HEK293 (cell line): ENCODE results near the gene UGT2A1.
A peak's percentile ranks its signal among the peaks of the same experiment; 100 is the strongest.

Source experiments
- CTCF ChIA-PET: fragments of 350-600 bp; formaldehyde crosslinking; extraction: SDS; loops from one replicate; lab custom pipeline; 2021; ENCODE audit warnings: antibody characterized with exemption; lab: Yijun Ruan, JAX
- POLR2A ChIA-PET: fragments of 300-600 bp; formaldehyde crosslinking; extraction: SDS; loops from one replicate; lab custom pipeline; 2020; ENCODE audit warnings: antibody characterized with exemption, inconsistent platforms; lab: Yijun Ruan, JAX
- H3K27ac ChIP-seq: fragments of 200-500 bp; sonication (Bioruptor generic); 2 replicates; pipeline ENCODE4 v1.5.1; 2014; ENCODE audit warnings: low read depth, low read length, control low read depth, inconsistent platforms; ENCODE audit errors: extremely low read depth
- H3K36me3 ChIP-seq, 2 experiments: fragments of 200-500 bp in 1 of 2; sonication (Bioruptor generic) in 1 of 2; 1 replicate in 1 of 2; 2 replicates in 1 of 2; pipeline ENCODE4 v1.5.1; 2014 to 2017; ENCODE audit warnings: inconsistent platforms in 2 of 2, low read length in 2 of 2; ENCODE audit not compliant: control insufficient read depth in 2 of 2, insufficient read depth in 1 of 2
- H3K4me1 ChIP-seq: fragments of 200-500 bp; sonication (Bioruptor generic); 2 replicates; pipeline ENCODE4 v1.5.1; 2014; ENCODE audit warnings: mild to moderate bottlenecking, low read length, inconsistent platforms; ENCODE audit not compliant: control insufficient read depth, insufficient read depth
- H3K4me3 ChIP-seq: 2 replicates; pipeline ENCODE4 v1.5.1; 2011; ENCODE audit warnings: low read depth, mild to moderate bottlenecking, control low read depth, low read length, moderate library complexity
- H3K9me3 ChIP-seq: fragments of 200-500 bp; sonication (Bioruptor generic); 2 replicates; pipeline ENCODE4 v1.5.1; 2014; ENCODE audit warnings: low read depth, low read length, inconsistent platforms; ENCODE audit not compliant: control insufficient read depth, insufficient read depth
- INSM2 ChIP-seq: fragments of 450-650 bp; formaldehyde crosslinking; IDR thresholded peaks from 2 replicates; pipeline ENCODE4 v1.5.1; 2016; ENCODE audit warnings: missing biosample characterization, missing genetic modification characterization
- KLF10 ChIP-seq: fragments of 450-650 bp; IDR thresholded peaks from 2 replicates; pipeline ENCODE4 v1.5.1; 2018; ENCODE audit warnings: missing biosample characterization, mild to moderate bottlenecking, missing genetic modification characterization
- KLF7 ChIP-seq: fragments of 450-650 bp; formaldehyde crosslinking; IDR thresholded peaks from 2 replicates; pipeline ENCODE4 v1.5.1; 2016; ENCODE audit warnings: missing biosample characterization, missing genetic modification characterization, borderline replicate concordance
- OSR2 ChIP-seq: fragments of 450-650 bp; formaldehyde crosslinking; IDR thresholded peaks from 2 replicates; pipeline ENCODE4 v1.5.1; 2016; ENCODE audit warnings: missing biosample characterization, missing genetic modification characterization
- OVOL3 ChIP-seq: fragments of 450-650 bp; formaldehyde crosslinking; IDR thresholded peaks from 2 replicates; pipeline ENCODE4 v1.5.1; 2016; ENCODE audit warnings: missing biosample characterization, missing genetic modification characterization
- SCRT1 ChIP-seq: fragments of 450-650 bp; formaldehyde crosslinking; IDR thresholded peaks from 2 replicates; pipeline ENCODE4 v1.5.1; 2016; ENCODE audit warnings: missing biosample characterization, missing genetic modification characterization, borderline replicate concordance
- YY1 ChIP-seq: fragments of 450-650 bp; formaldehyde crosslinking; IDR thresholded peaks from 2 replicates; pipeline ENCODE4 v1.5.1; 2018; ENCODE audit warnings: missing biosample characterization, missing genetic modification characterization
- ZNF112 ChIP-seq: fragments of 450-650 bp; formaldehyde crosslinking; IDR thresholded peaks from 2 replicates; pipeline ENCODE4 v1.5.0; 2017; ENCODE audit warnings: missing biosample characterization, missing genetic modification characterization
- ZNF133 ChIP-seq: fragments of 450-650 bp; formaldehyde crosslinking; IDR thresholded peaks from 2 replicates; pipeline ENCODE4 v1.5.1; 2016; ENCODE audit warnings: missing biosample characterization, missing genetic modification characterization
- ZNF138 ChIP-seq: fragments of 450-650 bp; formaldehyde crosslinking; IDR thresholded peaks from 2 replicates; pipeline ENCODE4 v1.5.1; 2016; ENCODE audit warnings: missing biosample characterization, missing genetic modification characterization, borderline replicate concordance
- ZNF169 ChIP-seq: fragments of 450-650 bp; formaldehyde crosslinking; IDR thresholded peaks from 2 replicates; pipeline ENCODE4 v1.5.1; 2016; ENCODE audit warnings: missing biosample characterization, missing genetic modification characterization
- ZNF202 ChIP-seq: fragments of 450-650 bp; formaldehyde crosslinking; IDR thresholded peaks from 2 replicates; pipeline ENCODE4 v1.5.1; 2016; ENCODE audit warnings: missing biosample characterization, missing genetic modification characterization, borderline replicate concordance
- ZNF274 ChIP-seq, 2 experiments: fragments of 200-500 bp in 1 of 2; fragments of 450-650 bp in 1 of 2; sonication (Bioruptor generic) in 1 of 2; formaldehyde crosslinking in 1 of 2; IDR thresholded peaks; 2 replicates each; pipeline versions ENCODE4 v1.5.1 to v1.6.1; 2014 to 2016; ENCODE audit warnings: borderline replicate concordance in 1 of 2, inconsistent platforms in 1 of 2, low read length in 1 of 2, missing biosample characterization in 1 of 2, missing genetic modification characterization in 1 of 2
- ZNF280C ChIP-seq: fragments of 450-650 bp; formaldehyde crosslinking; IDR thresholded peaks from 2 replicates; pipeline ENCODE4 v1.5.1; 2016; ENCODE audit warnings: missing biosample characterization, missing genetic modification characterization
- ZNF350 ChIP-seq: fragments of 450-650 bp; formaldehyde crosslinking; IDR thresholded peaks from 2 replicates; pipeline ENCODE4 v1.5.0; 2017; ENCODE audit warnings: missing biosample characterization, mild to moderate bottlenecking, missing genetic modification characterization
- ZNF366 ChIP-seq: fragments of 450-650 bp; formaldehyde crosslinking; conservative IDR thresholded peaks from 2 replicates; pipeline ENCODE4 v1.5.1; 2016; ENCODE audit warnings: missing biosample characterization, missing genetic modification characterization
- ZNF416 ChIP-seq: fragments of 450-650 bp; formaldehyde crosslinking; IDR thresholded peaks from 2 replicates; pipeline ENCODE4 v1.5.1; 2016; ENCODE audit warnings: missing biosample characterization, missing genetic modification characterization
- ZNF548 ChIP-seq: fragments of 450-650 bp; formaldehyde crosslinking; IDR thresholded peaks from 2 replicates; pipeline ENCODE4 v1.5.1; 2016; ENCODE audit warnings: missing biosample characterization, missing genetic modification characterization
- ZNF555 ChIP-seq: fragments of 450-650 bp; formaldehyde crosslinking; conservative IDR thresholded peaks from 2 replicates; pipeline ENCODE4 v1.5.1; 2017; ENCODE audit warnings: missing biosample characterization, mild to moderate bottlenecking, missing genetic modification characterization, inconsistent platforms
- ZNF610 ChIP-seq: fragments of 450-650 bp; formaldehyde crosslinking; IDR thresholded peaks from 2 replicates; pipeline ENCODE4 v1.5.1; 2016; ENCODE audit warnings: missing biosample characterization, missing genetic modification characterization, borderline replicate concordance
- ZNF624 ChIP-seq: fragments of 450-650 bp; formaldehyde crosslinking; IDR thresholded peaks from 2 replicates; pipeline ENCODE4 v1.5.1; 2017; ENCODE audit warnings: missing biosample characterization, missing genetic modification characterization
- ZNF654 ChIP-seq: fragments of 450-650 bp; formaldehyde crosslinking; IDR thresholded peaks from 2 replicates; pipeline ENCODE4 v1.5.1; 2016; ENCODE audit warnings: low read depth, missing biosample characterization, missing genetic modification characterization
- ZNF692 ChIP-seq: fragments of 450-650 bp; formaldehyde crosslinking; IDR thresholded peaks from 2 replicates; pipeline ENCODE4 v1.5.1; 2016; ENCODE audit warnings: missing biosample characterization, missing genetic modification characterization
- ZNF704 ChIP-seq: fragments of 450-650 bp; formaldehyde crosslinking; IDR thresholded peaks from 2 replicates; pipeline ENCODE4 v1.5.1; 2016; ENCODE audit warnings: missing biosample characterization, missing genetic modification characterization
- ZNF707 ChIP-seq: fragments of 450-650 bp; formaldehyde crosslinking; IDR thresholded peaks from 2 replicates; pipeline ENCODE4 v1.5.1; 2016; ENCODE audit warnings: missing biosample characterization, missing genetic modification characterization
- ZNF747 ChIP-seq: fragments of 450-650 bp; formaldehyde crosslinking; IDR thresholded peaks from 2 replicates; pipeline ENCODE4 v1.5.1; 2016; ENCODE audit warnings: missing biosample characterization, missing genetic modification characterization
- ZNF76 ChIP-seq: fragments of 450-650 bp; formaldehyde crosslinking; IDR thresholded peaks from 2 replicates; pipeline ENCODE4; 2016; ENCODE audit warnings: low read depth, missing biosample characterization, missing genetic modification characterization, borderline replicate concordance

UGT2A1 gene

GRCh38 chr4:69689599-69689998 lies 36.6 kb upstream of the UGT2A1 start:
- POLR2A ChIA-PET = no interaction called here

GRCh38 chr4:69684804-69685203 lies 31.8 kb upstream of the UGT2A1 start:
- no peaks in the 10 kb centered on the region for H3K36me3 ChIP-seq
- no peak overlapping the region for H3K4me3 ChIP-seq
- ChIA-PET POLR2A (no interaction called here), CTCF (interaction anchor here (0.7 to 0.9 kb wide), 2 partner anchors 196 to 847 kb away, joined by 4 to 5 read pairs; no protein-coding TSS in a partner anchor)
- no peaks in the 10 kb centered on the region for H3K4me1 ChIP-seq
- no peak for TF ChIP-seq YY1 (tag by site-specific recombination)
- TF ChIP-seq ZNF76 (tag by site-specific recombination) = no peak
- TF ChIP-seq ZNF747 (tag by site-specific recombination) = no peak
- no peak for TF ChIP-seq ZNF350 (tag by site-specific recombination)
- no peak for TF ChIP-seq ZNF112
- no peak for TF ChIP-seq KLF10
- TF ChIP-seq OSR2 (tag by site-specific recombination) = no peak
- no peak for TF ChIP-seq ZNF548 (tag by site-specific recombination)
- TF ChIP-seq ZNF692 (tag by site-specific recombination) = no peak
- H3K9me3 ChIP-seq = no peaks in the 10 kb centered on the region
- H3K27ac ChIP-seq = no peak overlapping the region

More at GRCh38 chr4:69689599-69689998, 36.6 kb upstream of the UGT2A1 start:
- CTCF ChIA-PET = interaction anchor here (0.7 to 1.4 kb wide), 10 partner anchors 10 to 874 kb away, joined by 3 to 28 read pairs (median 3); no protein-coding TSS in a partner anchor
- TF ChIP-seq ZNF654 (tag by site-specific recombination) (peak; percentile 52), ZNF169 (tag by site-specific recombination) (no peak)
- no peaks in the 10 kb centered on the region for H3K36me3 ChIP-seq
- H3K4me3 ChIP-seq = no peak overlapping the region
- no peaks in the 10 kb centered on the region for H3K9me3 ChIP-seq
- H3K27ac ChIP-seq = no peak overlapping the region
- H3K4me1 ChIP-seq = no peaks in the 10 kb centered on the region

GRCh38 chr4:69668680-69669079 lies 15.6 kb upstream of the UGT2A1 start:
- no peak overlapping the region for H3K4me3 ChIP-seq
- no peak overlapping the region for H3K27ac ChIP-seq
- TF ChIP-seq ZNF138 (tag by site-specific recombination) (no peak), ZNF624 (tag by site-specific recombination) (no peak), ZNF416 (tag by site-specific recombination) (no peak), ZNF366 (tag by site-specific recombination) (no peak), ZNF555 (no peak), ZNF133 (tag by site-specific recombination) (no peak), ZNF610 (tag by site-specific recombination) (no peak), ZNF76 (tag by site-specific recombination) (no peak), ZNF202 (tag by site-specific recombination) (no peak), ZNF704 (tag by site-specific recombination) (no peak), OVOL3 (tag by site-specific recombination) (no peak), ZNF707 (tag by site-specific recombination) (no peak), INSM2 (tag by site-specific recombination) (no peak), KLF7 (tag by site-specific recombination) (no peak), ZNF280C (no peak), SCRT1 (tag by site-specific recombination) (no peak), ZNF274 (IDR thresholded peaks at IDR 0.05; ENCODE audit: low read length) (no peak), ZNF274 (tag by site-specific recombination; IDR thresholded peaks at IDR 0.05; ENCODE audit: borderline replicate concordance) (no peak)
- no peaks in the 10 kb centered on the region for H3K4me1 ChIP-seq
- POLR2A ChIA-PET = no interaction called here
- no peaks in the 10 kb centered on the region for H3K9me3 ChIP-seq
- H3K36me3 ChIP-seq = no peaks in the 10 kb centered on the region
- CTCF ChIA-PET = no interaction called here
